Stimulated activated CD4-positive, alpha-beta T cell treated with anti-CD3 and anti-CD28 coated beads, Interleukin-12 subunit alpha, Interleukin-12 subunit beta, amount 100 ng/mL, for 24 hours (primary cell): ENCODE measurements around the gene ATP6V0E1.
A peak's percentile ranks its signal among the peaks of the same experiment; 100 is the strongest.
"Not testable (repeated sequence)": the region's sequence is repeated elsewhere in the genome, so short reads cannot be mapped to it uniquely, and the experiment has no call there.

Experiments
- DNase-seq, 2 experiments: peaks; one replicate each; pipeline ENCODE4 v3.0.0-alpha.2; 2020; ENCODE audit warnings: low read depth in 2 of 2

The ATP6V0E1 gene

DNA sequence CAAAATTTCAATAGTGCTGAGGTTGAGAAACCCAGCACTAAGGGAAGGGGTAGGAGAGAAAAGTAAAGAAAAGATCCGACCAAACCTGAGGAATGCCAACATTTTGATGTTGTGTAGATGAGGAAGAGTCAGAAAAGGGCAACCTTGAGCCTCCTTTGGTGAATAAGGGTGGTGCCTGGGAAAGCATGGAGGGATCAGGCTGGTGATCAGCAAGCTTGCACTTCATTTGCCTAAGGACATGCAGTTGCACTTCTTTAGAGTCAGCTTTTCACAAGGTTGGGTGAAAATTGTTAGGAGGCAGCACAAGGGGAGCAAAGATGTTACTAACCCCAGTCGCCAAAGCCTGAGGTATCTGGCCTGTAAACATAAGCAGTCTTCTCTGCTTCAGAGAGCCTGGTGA is 20.4 kb downstream of the ATP6V0E1 start:
- no peak for DNase-seq

DNA sequence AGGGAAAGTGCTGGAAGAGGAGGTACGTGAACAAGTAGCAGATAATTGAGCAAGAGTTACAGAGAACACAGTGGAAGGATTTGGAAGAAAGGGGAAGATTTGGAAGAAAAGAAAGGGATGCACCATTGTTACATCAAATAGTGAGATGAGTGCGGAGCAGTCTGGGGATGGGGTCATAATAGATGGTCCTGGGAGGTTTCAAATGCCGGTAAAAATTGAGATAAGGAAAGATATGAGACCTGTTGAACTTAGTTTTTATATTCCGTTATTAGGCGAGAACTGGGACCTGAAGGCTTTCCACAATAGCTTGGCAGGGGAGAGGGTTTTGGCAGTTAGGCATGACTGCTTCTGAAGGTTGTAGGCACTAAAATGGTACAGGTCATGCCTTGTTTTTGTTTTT is 20.9 kb downstream of the ATP6V0E1 start:
- no peak for DNase-seq

DNA sequence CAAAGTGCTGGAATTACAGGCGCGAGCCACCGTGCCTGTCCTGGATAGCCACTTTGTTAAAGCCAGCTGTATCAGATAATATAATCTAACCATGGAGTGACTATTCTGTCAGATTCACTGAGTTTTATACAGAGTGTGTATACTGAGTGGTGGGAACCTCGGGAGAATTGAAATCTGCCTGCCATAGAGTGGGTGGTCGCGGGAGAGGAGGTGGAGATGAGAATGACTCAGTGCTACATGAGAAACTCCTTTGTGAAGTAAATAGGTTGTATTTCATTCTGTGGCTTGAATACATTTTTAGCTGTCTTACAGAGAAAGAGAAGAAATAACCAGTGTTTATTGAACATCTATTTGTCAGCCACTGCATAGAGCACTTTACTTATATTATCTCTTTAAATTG is 26.4 kb downstream of the ATP6V0E1 start:
- DNase-seq = peak in 1 of 2 experiments; percentile 11

DNA sequence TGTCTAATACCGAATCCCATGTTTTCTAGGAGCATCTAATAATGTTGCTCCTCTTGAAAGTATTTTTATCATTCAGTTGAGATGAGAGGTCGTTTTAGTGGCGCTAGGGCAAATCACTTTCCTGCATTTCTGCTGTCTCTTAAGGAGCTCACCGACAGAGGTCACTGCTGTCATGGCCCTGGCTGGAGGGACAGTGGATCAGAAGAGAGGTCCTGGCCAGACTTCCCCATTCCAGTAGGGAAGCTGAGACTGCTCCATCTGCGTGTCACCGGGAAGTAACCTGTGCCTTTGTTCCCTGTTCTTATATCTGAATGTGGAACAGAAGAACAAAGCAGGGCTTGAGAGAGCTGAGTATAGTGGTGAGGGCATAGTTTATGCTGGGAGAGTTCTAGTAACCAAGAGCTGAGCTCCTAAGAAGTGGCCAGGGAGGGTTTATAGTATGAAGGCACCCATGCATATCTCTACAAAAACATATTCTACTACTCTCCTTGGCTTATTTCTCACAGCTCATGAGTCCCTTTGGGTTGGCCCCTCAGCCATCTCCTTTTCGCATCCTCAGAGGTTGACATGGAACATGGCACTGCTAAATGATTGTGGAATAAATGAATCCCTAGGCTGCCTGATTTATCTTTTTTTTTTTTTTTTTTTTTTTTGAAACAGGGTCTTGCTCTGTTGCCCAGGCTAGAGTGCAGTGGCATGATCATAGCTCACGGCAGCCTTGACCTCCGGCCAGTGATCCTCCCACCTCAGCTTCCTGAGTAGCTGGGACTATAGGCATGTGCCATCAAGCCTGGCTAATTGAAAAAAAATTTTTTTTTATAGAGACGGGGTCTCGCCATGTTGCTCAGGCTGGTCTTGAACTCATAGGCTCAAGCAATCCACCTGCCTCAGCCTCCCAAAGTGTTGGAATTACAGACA is 27.2 kb downstream of the ATP6V0E1 start:
- DNase-seq = no peak

DNA sequence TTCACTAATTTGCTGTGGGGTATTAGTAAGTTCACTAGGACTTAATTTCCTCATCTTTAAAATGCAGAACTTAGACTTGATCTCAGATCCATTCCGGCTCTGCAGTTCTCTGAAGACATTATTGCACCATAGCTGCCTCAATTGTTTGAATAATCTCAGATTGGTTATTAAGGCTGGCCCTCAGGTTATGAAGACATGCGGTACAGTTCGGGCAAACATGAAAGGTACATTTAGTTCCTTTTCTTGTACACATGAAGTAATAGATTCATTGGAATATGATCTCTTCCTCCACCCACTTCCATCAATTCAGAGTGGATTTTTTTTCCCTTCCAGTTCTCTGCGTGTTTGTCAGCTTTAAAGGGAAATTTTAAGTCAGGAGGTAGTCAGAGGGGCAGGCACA is 28.0 kb downstream of the ATP6V0E1 start:
- no peak for DNase-seq

DNA sequence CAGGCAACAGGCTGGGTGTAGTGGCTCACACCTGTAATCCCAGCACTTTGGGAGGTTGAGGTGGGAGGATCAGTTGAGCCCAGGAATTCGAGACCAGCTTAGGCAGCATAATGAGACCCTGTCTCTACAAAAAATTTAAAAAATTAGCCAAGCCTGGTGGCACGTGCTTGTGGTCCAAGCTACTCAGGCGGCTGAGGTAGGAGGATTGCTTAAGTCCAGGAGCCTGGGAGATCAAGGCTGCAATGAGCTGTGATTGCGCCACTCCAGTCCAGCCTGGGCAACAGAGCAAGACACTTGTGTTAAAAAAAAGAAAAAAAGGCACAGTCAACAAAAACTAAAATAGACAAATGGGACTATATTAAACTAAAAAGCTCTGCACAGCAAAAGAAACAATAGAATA is 29.3 kb downstream of the ATP6V0E1 start:
- DNase-seq = no peak

DNA sequence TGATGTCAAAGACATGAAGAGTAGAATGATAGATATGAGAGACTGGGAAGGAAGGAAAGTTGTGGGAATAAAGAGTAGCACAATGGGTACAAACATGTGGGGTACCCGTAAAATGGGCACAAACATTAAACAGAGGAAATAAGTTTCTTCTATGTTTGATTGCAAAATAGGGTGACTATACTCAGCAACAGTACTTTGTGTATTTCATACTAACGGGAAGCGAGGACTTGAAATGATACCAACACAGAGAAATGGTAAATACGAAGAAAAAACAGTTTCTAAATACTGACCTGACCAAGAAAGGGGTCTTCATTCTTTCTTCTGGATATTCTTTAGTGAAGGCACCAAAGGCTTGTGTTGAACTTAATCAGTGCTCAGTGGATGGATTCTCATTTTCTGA is 31.1 kb downstream of the ATP6V0E1 start:
- DNase-seq = no peak

DNA sequence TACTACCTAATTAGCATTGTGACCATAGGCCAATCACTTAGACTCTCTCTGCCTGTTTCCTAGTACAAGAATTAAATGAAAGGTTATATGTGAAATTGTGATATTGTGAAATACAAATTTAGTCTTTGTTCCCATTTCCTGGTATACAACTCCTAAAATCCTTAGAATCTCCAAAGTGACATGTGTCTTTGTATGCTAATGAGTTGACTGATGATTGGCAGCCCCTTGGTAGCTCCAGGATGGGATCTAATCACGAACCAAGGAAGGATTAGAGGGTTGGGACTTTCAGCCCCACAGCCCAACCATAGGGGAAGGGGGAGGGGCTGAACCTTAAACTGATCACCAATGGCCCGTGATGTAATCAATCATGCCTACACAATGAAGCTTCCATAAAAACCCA is 31.6 kb downstream of the ATP6V0E1 start:
- DNase-seq = no peak

DNA sequence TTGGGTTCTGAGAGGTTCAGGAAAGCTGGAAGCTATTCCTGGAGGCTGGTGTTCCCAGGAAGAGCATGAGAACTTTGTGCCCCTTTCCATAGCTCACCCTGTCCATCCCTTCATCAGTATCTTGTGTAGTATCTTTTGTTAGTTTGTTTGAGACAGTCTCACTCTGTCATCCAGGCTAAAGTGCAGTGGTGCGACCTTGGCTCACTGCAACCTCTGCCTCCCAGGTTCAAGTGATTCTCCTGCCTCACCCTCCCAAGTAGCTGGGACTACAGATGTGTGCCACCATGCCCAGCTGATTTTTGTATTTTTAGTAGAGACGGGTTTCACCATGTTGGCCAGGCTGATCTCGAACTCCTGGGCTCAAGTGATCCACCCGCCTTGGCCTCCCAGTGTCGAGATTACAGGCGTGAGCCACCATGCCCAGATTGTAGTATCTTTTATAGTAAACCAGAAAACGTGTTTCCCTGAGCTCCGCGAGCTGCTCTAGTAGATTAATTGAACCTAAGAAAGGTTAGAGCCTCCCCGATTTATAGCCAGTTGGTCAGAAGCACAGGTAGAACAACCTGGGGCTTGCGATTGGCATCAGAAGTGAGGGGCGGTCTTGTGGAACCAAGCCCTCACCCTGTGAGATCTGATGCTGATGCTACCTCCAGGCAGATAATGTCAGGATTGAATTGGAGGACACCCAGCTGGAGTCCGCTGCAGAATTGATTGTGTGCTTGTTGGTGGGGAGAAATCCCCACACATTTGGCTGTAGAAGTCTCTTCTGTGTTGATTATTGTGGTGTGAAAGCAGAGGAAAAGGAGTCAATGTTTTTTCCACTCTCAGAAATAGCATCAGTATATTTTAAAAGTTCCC is 32.3 kb downstream of the ATP6V0E1 start:
- DNase-seq = no peak

DNA sequence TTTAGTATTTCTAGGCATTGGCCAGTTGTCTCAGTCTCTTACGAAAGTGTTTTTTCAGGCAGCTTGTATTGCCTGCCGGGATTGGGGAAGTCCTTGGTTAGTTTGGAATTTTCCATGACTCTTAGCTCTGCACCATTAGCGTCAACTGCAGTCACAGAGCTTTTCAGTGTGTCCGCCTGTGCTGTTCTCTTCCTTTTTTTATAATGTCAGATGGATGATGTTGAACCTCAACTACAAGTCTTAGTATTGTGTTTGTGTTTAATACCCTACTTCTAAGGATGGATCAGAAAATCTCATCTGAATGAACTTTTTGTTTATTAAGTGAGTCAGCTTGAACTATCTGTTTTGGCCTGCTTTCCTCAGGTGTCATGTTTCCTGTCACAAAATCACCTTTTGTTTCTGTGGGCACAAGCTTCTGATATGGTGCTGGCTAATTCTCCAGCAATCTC is 33.1 kb downstream of the ATP6V0E1 start:
- no peak for DNase-seq

DNA sequence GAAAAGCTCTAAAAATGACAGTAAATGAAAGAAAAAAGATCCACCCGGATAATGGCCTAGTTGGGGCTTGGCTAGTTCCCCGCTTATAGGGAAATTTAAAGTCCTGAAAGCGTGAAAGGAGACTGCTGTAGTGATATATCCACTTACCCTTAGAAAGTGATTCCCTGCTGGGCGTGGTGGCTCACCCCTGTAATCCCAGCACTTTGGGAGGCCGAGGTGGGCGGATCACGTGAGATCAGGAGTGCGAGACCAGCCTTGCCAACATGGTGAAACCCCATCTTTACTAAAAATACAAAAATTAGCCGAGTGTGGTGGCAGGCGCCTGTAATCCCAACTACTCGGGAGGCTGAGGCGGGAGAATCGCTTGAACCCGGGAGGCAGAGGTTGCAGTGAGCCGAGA is 33.5 kb downstream of the ATP6V0E1 start:
- DNase-seq = not testable (repeated sequence)

DNA sequence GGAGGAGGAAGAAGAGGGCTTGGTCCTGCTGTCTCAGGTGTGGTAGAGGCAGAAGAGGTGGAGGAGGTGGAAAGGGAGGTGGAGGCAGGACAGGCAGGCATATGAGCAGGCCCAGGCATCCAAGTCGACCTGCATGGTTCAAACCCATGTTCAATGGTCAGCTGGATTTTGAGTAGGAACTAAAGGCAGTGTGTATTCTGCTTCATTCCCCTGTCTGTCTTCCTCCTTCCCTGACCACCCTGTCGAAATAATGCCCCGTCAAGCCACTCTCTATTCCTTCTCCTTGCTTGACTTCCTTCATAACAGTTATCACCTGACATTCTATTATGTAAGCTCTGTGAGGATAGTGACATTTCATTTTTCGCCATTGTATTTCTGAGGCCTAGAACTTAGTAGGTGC is 34.8 kb downstream of the ATP6V0E1 start:
- DNase-seq = no peak

DNA sequence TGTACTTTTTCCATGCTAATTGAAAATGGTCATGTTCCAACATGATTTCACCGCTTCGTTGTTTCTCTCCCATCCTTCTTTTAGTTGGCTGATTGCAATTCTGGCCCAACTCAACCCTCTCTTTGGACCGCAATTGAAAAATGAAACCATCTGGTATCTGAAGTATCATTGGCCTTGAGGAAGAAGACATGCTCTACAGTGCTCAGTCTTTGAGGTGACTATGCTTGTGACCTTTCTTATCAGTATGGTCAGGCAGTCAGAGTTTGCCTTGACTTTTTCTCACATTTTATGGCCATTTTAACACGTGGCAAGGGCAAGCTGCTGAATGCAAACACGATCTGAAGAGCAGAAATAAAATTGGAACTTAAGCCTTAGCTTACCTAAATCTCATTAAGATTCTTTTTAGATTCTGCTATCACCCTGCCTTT is 36.6 kb downstream of the ATP6V0E1 start:
- DNase-seq = no peak

DNA sequence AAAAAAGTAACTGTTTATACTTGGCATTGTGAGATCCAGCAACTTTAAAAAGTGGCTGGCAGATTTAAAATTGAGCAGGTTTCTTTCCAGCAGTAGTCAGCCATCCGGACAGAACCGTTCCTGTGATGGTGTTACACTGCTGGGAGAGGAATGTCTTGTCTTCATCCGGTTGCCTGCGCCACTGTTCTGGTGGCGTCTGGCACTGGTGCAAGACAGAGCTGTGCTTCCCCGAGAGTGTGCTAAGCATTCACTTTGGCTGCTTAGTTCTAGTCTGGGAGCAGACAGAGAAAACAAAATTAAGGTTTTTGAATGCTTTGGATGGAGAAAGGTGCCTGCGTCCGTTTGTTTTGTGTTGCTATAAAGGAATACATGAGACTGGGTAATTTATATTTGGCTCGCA is 37.1 kb downstream of the ATP6V0E1 start:
- no peak for DNase-seq

DNA sequence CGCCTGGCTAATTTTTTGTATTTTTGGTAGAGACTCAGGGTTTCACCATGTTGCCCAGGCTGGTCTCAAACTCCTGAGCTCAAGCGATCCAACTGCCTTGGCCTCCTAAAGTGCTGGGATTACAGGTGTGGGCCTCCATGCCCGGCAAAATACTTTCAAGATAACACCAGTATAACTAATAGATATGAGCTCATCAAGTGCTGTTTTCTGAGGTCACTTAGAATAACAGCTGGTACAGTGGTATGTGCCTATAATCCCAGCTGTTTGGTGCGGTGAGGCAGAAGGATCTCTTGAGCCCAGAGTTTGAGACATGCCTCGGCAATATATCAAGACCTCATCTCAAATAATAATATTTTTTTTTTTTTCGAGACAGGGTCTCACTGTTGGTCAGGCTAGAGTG is 42.1 kb downstream of the ATP6V0E1 start:
- no peak for DNase-seq

DNA sequence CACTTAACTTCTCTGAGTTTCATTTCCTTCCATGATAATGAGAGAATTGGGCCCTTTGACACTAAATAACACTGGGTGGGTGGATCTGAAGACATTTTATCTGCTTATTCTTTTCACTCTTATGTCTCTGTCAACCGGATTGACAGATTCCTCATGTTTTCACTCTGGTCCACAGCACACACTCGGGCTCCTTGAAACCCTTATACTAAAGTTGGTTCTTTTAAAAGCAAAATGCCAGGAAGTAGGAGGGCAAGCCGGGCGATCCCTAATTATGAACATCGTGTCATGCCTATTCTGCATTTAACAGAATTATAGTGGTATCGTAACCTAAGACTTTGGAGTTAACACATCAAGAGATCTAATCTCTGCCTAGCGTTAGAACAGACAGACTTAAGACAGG is 44.3 kb downstream of the ATP6V0E1 start:
- no peak for DNase-seq

DNA sequence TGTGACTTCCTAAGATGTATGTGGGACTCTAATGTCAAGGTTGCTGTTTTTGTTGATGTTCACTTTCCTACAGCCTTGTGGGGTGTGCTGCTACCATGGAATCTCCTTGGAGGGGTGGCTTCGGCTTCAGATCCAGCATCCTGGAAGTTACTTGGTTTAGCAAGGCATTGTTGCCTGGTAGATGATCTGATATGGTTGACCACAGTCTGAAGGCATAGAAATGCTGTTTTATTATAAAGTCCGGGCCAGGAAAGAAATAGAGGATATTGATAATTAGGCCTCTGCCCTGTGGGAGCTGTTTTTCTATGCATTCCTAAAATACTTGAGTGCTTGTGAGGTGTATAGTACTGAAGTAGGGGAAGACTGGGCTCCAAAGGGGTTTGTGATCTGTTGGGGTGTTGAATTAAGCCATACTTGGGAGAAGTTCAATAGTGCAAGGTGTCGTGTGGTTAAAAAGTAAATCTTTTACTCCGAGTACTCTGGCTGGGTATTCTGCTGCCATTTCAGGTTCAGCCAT is 45.3 kb downstream of the ATP6V0E1 start:
- no peak for DNase-seq

DNA sequence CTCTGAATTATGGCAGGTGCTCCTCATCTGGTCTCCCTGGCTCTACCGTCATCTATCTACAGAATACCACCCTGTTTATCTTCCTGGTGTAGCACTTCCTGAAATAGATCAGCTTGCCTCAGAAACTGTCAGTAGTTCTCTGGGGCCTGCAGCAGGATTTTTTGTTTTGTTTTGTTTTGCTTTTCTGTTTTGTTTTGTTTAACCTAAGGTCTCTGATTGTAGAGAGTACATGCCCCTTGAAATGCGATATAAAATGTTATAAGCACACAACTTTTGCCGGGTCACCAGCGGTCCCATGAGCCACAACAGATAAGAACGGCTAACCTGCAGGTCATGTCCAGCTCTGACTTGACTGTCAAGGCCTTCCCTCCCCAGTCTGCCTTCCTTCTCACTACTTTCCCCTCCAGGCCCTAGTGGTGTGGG is 45.9 kb downstream of the ATP6V0E1 start:
- no peak for DNase-seq

DNA sequence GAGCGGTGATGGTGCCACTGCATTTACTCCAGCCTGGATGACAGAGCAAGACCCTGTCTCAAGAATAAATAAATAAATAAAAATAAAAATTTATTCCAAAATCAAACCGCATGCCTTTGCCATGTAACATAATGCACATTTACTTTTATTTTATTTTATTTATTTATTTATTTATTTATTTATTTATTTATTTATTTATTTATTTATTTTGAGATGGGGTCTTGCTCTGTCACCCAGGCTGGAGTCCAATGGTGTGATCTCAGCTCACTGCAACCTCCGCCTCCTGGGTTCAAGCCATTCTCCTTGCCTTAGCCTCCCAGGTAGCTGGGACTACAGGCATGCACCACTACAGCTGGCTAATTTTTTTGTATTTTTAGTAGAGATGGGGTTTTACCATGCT is 48.5 kb downstream of the ATP6V0E1 start:
- not testable (repeated sequence) for DNase-seq

DNA sequence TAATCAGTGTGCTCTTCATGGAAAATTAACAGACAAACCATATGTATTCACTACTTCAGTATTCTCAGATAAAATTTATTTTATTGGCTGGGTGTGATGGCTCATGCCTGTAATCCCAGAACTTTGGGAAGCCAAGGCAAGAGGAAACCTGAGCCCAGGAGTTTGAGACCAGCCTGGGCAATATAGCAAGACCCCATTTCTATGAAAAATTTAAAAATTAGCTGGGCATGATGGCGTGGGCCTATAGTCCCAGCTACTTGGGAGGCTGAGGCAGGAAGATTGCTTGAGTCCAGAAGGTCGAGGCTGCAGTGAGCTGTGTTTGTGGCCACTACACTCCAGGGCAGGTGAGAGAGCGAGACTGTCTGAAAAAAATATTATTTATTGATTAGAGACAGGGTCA is 49.2 kb downstream of the ATP6V0E1 start:
- DNase-seq = no peak

DNA sequence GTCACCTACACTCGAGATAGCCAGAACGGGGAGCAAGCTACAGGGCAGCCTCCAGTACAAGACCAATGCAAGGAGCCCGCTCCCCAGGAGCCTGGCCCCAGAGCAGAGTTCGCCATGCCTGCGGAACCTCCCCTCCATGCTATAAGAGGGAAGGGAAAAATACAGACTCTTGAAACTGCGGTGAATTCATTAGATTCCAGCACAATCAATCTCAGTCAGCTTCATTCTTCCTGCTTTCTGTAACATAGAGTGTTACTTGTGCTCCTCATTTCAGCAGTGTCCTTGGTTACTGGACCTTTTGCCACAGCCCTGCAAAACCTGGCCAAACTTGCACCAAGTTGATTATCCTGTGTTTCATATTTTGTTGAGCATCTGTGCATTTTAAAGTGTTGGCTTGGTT is 50.4 kb downstream of the ATP6V0E1 start:
- DNase-seq = no peak

DNA sequence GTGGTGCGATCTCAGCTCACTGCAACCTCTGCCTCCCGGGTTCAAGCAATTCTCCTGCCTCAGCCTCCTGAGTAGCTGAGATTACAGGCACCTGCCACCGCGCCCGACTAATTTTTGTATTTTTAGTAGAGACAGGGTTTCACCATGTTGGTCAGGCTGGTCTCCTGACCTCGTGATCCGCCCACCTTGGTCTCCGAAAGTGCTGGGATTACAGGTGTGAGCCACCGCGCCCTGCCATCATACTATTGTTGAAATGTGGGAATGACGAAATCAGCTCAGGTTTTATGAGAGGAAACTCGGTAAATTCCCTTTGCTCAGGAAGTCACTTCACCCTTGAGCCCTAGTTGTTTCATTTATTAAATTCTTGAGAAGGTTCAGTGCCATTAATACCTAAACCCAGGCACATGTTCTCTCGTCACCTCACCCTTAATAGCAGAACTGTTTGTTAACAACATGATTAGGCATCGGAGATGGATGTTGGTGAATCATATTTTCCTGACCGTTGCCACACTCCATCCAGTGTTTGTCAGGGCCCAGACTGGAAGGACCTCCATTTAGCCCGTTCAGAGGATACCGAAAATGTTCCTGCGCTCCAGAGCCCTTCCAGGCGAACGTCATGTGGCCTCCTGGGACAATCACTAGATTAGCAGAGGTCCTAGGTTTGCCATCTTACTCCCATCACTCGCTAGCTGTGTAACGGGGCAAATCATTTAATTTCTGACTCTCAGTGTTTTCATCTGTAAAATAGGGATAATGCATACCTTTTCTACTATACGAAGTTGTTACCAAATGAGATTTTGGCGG is 52.5 kb downstream of the ATP6V0E1 start:
- DNase-seq = peak; percentile 9 to 41
